Neural cell (in vitro differentiated cells): Measurements from ENCODE around the gene ABHD17C. TPM values are rescaled to one million over a fixed set of nuclear protein-coding genes. Genes with fewer than 3 reads are reported as not detected.

Experiments used
- H2AFZ ChIP-seq: fragments of 200-600, 300-800 bp; sonication (generic), shearing (Covaris generic); 2 replicates; pipeline ENCODE4 v1.6.0; 2014; ENCODE audit warnings: low read depth, mild to moderate bottlenecking, antibody characterized with exemption, low read length, moderate library complexity
- H3F3A ChIP-seq: fragments of 200-600 bp; shearing (Covaris generic); 2 replicates; pipeline ENCODE4 v1.6.1; 2016; ENCODE audit warnings: mild to moderate bottlenecking, moderate library complexity, mixed read lengths, antibody characterized with exemption, low read length; ENCODE audit not compliant: insufficient read depth, poor library complexity, severe bottlenecking
- H3K27ac ChIP-seq: fragments of 200-600, 300-800 bp; sonication (generic), shearing (Covaris generic); 2 replicates; pipeline ENCODE4 v1.5.1; 2014; ENCODE audit warnings: mild to moderate bottlenecking, low read length, moderate library complexity
- H3K27me3 ChIP-seq: fragments of 300-800, 200-600 bp; sonication (generic), shearing (Covaris generic); 2 replicates; pipeline ENCODE4 v1.6.0; 2014; ENCODE audit warnings: mild to moderate bottlenecking, low read depth, low read length, moderate library complexity; ENCODE audit not compliant: insufficient read depth
- H3K36me3 ChIP-seq: fragments of 300-800, 200-600 bp; sonication (generic), shearing (Covaris generic); 2 replicates; pipeline ENCODE4 v1.5.1; 2014; ENCODE audit warnings: mild to moderate bottlenecking, antibody characterized with exemption, low read length, moderate library complexity; ENCODE audit not compliant: insufficient read depth
- H3K4me2 ChIP-seq: fragments of 300-800, 200-600 bp; sonication (generic), shearing (Covaris generic); 2 replicates; pipeline ENCODE4 v1.6.0; 2014; ENCODE audit warnings: mild to moderate bottlenecking, low read length
- H3K4me3 ChIP-seq: fragments of 300-800, 200-600 bp; sonication (generic), shearing (Covaris generic); 2 replicates; pipeline ENCODE4 v1.5.1; 2014; ENCODE audit warnings: mild to moderate bottlenecking, low read length, moderate library complexity
- H3K79me2 ChIP-seq: fragments of 200-600 bp; shearing (Covaris generic); replicated peaks from 2 replicates; pipeline ENCODE4 v1.6.0; 2014; ENCODE audit warnings: mild to moderate bottlenecking, low read length, moderate library complexity; ENCODE audit not compliant: insufficient read depth
- H3K9ac ChIP-seq: fragments of 300-800, 200-600 bp; sonication (generic), shearing (Covaris generic); 2 replicates; pipeline ENCODE4 v1.6.1; 2016; ENCODE audit warnings: mild to moderate bottlenecking, low read length, mixed read lengths
- H3K9me2 ChIP-seq: fragments of 200-600 bp; shearing (Covaris generic); 2 replicates; pipeline ENCODE4 v1.6.1; 2016; ENCODE audit warnings: mild to moderate bottlenecking, low read length, mixed read lengths; ENCODE audit not compliant: insufficient read depth
- H3K9me3 ChIP-seq: fragments of 200-600, 300-800 bp; sonication (generic), shearing (Covaris generic); 2 replicates; pipeline ENCODE4 v1.6.1; 2016; ENCODE audit warnings: mild to moderate bottlenecking, mixed run types, low read length, moderate library complexity, mixed read lengths
- H4K20me1 ChIP-seq: fragments of 200-600 bp; shearing (Covaris generic); 2 replicates; pipeline ENCODE4 v1.6.1; 2016; ENCODE audit warnings: mild to moderate bottlenecking, mixed run types; ENCODE audit not compliant: insufficient read depth
- CTCF ChIP-seq: fragments of 450-650 bp; IDR thresholded peaks from 2 replicates; pipeline ENCODE4 v1.5.1; 2014; ENCODE audit warnings: antibody characterized with exemption, mild to moderate bottlenecking, moderate library complexity; ENCODE audit not compliant: poor library complexity, severe bottlenecking
- EP300 ChIP-seq: fragments of 450-650 bp; conservative IDR thresholded peaks from 2 replicates; pipeline ENCODE4 v1.6.1; 2014; ENCODE audit warnings: antibody characterized with exemption, mild to moderate bottlenecking, moderate library complexity; ENCODE audit not compliant: poor library complexity, severe bottlenecking
- EZH2 ChIP-seq: fragments of 200-600, 300-800 bp; shearing (Covaris generic), sonication (generic); IDR thresholded peaks from 2 replicates; pipeline ENCODE4 v1.6.1; 2014; ENCODE audit warnings: antibody characterized with exemption, low read length, borderline replicate concordance, mild to moderate bottlenecking; ENCODE audit not compliant: insufficient read depth, poor library complexity, severe bottlenecking
- MXI1 ChIP-seq: fragments of 450-650 bp; conservative IDR thresholded peaks from 2 replicates; pipeline ENCODE4 v1.6.1; 2014; ENCODE audit warnings: antibody characterized with exemption, mild to moderate bottlenecking; ENCODE audit not compliant: poor library complexity, severe bottlenecking
- POLR2AphosphoS5 ChIP-seq: IDR thresholded peaks from 2 replicates; pipeline ENCODE4 v1.6.1; 2012
- RAD21 ChIP-seq: fragments of 450-650 bp; conservative IDR thresholded peaks from 2 replicates; pipeline ENCODE4 v1.6.1; 2014; ENCODE audit warnings: antibody characterized with exemption, mild to moderate bottlenecking, moderate library complexity
- REST ChIP-seq: IDR thresholded peaks from 2 replicates; pipeline ENCODE4 v1.6.1; 2012; ENCODE audit warnings: borderline replicate concordance
- SMC3 ChIP-seq: fragments of 450-650 bp; conservative IDR thresholded peaks from 2 replicates; pipeline ENCODE4 v1.6.1; 2014; ENCODE audit warnings: antibody characterized with exemption, mild to moderate bottlenecking, moderate library complexity; ENCODE audit not compliant: poor library complexity
- TAF1 ChIP-seq: IDR thresholded peaks from 2 replicates; pipeline ENCODE4 v1.6.1; 2012; ENCODE audit warnings: low read depth
- polyA plus RNA-seq: library from polyadenylated mRNA; depleted of rRNA; stranded (reverse); fragments of >200 nt; gene quantifications from 2 replicates; pipeline ENCODE4 v1.2.3, GENCODE V29; 2014

The ABHD17C gene
- polyA plus RNA-seq, 1 donor from 2014 or later, result 18.3 TPM

- no peaks in the 10 kb centered on the region for H4K20me1 ChIP-seq
- H3K36me3 ChIP-seq, result no peaks in the 10 kb centered on the region
- TF ChIP-seq SMC3, result no peak
- TF ChIP-seq EZH2, result no peak
- TF ChIP-seq RAD21, result no peak
- no peak for TF ChIP-seq MXI1
- TF ChIP-seq TAF1, result no peak
- no peak for TF ChIP-seq EP300
- no peak for TF ChIP-seq REST
- TF ChIP-seq POLR2AphosphoS5, result no peak
- no peak for TF ChIP-seq CTCF
- no peak overlapping the region for H3K27ac ChIP-seq
- H3K27me3 ChIP-seq, result no peaks in the 10 kb centered on the region
- no peaks in the 10 kb centered on the region for H3F3A ChIP-seq
- no peak overlapping the region for H3K4me2 ChIP-seq
- H3K79me2 ChIP-seq, result no peaks in the 10 kb centered on the region
- H3K9me2 ChIP-seq, result no peaks in the 10 kb centered on the region
- no peak overlapping the region for H3K4me3 ChIP-seq
- no peaks in the 10 kb centered on the region for H3K9me3 ChIP-seq
- no peak overlapping the region for H3K9ac ChIP-seq
- no peak overlapping the region for H2AFZ ChIP-seq
These were observed 108.7 kb downstream of the ABHD17C start for GRCh38 chr15:80803580-80804525.

GRCh38 chr15:80804970-80805495 lies 109.9 kb downstream of the ABHD17C start:
- Histone ChIP-seq H3K36me3 (no peaks in the 10 kb centered on the region), H3F3A (no peaks in the 10 kb centered on the region), H3K79me2 (no peaks in the 10 kb centered on the region), H4K20me1 (no peaks in the 10 kb centered on the region), H3K9me2 (no peaks in the 10 kb centered on the region), H3K9me3 (no peaks in the 10 kb centered on the region), H3K27ac (no peak overlapping the region), H3K4me3 (no peak overlapping the region), H3K27me3 (no peaks in the 10 kb centered on the region), H3K9ac (no peak overlapping the region), H2AFZ (no peak overlapping the region), H3K4me2 (no peak overlapping the region)
- no peak for TF ChIP-seq MXI1
- TF ChIP-seq CTCF, result no peak
- TF ChIP-seq SMC3, result no peak
- no peak for TF ChIP-seq EP300
- no peak for TF ChIP-seq REST
- no peak for TF ChIP-seq RAD21
